Stimulated activated CD4-positive, alpha-beta T cell treated with anti-CD3 and anti-CD28 coated beads, Interleukin-1b, Interleukin-23, amount 100 ng/mL, for 24 hours (primary cell): ENCODE measurements around the gene LELP1.
"Not testable (repeated sequence)": the region's sequence is repeated elsewhere in the genome, so short reads cannot be mapped to it uniquely, and the experiment has no call there.

Source experiments
- DNase-seq, 4 experiments: peaks; one replicate each; pipeline ENCODE4 v3.0.0-alpha.2; 2020; ENCODE audit warnings: low read depth in 4 of 4, low spot score in 1 of 4

LELP1 gene

DNA sequence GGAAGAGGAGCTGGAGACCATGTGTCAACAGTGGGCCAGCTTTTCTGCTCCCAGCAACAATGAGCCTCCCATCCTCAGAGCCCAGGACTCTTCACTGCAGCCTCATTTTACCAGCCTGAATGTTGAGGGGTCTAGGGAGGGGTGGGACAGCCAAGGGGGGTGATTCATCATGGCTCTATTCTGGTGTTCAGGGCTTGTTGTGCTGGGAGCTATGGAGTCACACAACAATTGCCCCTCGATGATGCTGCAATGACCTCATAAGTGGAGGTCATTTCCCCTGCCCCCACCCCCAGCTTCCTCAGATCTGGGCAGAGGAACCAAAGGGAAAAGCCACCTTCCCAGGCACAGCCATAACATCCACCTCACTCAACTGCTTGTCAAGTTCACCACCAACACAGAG, at the start of gene LELP1:
Gene LELP1, plus strand, starts transcription at position 301 of the 400 bp plus-strand sequence. CDS start 1,278 bp downstream, outside the sequence.
- DNase-seq, result no peak

GRCh38 chr1:153155541-153155940, 47.7 kb upstream of the LELP1 start:
- no peak for DNase-seq

- DNase-seq, result no peak
These were observed 34.5 kb upstream of the LELP1 start for GRCh38 chr1:153168686-153169085.

GRCh38 chr1:153174624-153175023, 28.6 kb upstream of the LELP1 start:
- DNase-seq, result no peak

GRCh38 chr1:153178922-153179321, 24.3 kb upstream of the LELP1 start:
- DNase-seq, result no peak

DNA sequence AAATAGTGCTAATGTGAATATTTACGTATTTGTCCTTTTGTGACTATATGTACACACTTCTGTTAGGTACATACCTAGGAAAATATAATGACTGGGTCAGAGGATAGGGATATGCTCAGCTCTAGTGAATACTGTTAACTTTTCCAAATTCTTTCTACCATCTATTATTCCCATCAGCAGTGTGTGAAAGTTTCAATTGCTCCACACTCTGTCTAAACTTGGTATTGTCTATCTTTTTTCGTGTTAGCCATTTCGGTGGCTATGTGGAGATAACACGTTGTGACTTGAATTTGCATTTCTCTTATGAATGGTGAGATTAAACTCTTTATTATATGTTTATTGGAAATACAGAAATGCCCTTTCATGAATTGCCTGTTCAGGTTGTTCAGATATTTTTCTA, 22.7 kb upstream of the LELP1 start:
- DNase-seq, result no peak

- DNase-seq, result not testable (repeated sequence)
These were observed 14.9 kb upstream of the LELP1 start for GRCh38 chr1:153188301-153188700.

GRCh38 chr1:153190373-153190772, 12.9 kb upstream of the LELP1 start:
- DNase-seq, result no peak

GRCh38 chr1:153192697-153193096, 10.5 kb upstream of the LELP1 start:
- no peak for DNase-seq

- no peak for DNase-seq
These were observed 8.7 kb upstream of the LELP1 start for GRCh38 chr1:153194331-153195050.

GRCh38 chr1:153195216-153195615, 8.0 kb upstream of the LELP1 start:
- no peak for DNase-seq

DNA sequence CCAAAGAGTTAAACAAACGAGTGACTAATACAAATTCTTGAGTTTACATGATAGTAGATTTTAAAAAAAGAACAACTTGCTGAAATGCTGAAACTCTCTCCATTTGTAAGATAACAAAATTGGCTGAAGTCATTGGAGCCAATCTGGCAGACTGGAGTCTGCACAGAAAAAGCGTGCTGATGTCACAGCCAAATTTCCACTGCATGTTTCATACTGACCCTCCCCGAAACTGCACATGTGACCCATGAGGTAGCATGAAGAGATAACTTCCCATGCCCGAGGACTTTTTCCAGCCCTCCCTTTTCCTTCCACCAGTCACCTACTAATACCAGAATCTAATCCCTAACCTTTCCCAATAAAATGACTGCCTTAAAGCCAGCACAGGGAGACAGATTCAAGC, 1.2 kb upstream of the LELP1 start:
- DNase-seq, result no peak

DNA sequence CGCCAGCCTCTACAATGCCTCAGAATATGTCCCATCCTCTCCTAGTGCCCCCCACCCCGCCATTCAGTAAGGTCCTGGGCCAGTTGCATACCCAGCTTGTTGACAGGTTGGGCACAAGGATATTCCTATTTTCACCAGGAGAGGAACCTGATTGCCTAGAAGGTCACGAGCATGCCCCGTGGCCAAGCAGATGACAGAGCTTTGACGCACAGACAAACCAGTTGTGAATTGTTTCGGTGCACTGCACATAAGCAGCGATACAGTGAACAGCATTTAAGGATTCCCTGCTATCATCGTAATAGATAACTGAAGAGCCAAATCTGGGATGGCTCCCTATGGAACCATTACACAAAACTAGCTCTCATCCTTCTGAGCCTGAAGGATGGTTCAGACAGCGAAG, 3.4 kb downstream of the LELP1 start:
- DNase-seq, result no peak

- DNase-seq, result no peak
These were observed 7.0 kb downstream of the LELP1 start for GRCh38 chr1:153210206-153210605.

- no peak for DNase-seq
These were observed 9.0 kb downstream of the LELP1 start for GRCh38 chr1:153212201-153212600.

GRCh38 chr1:153213519-153213918, 10.3 kb downstream of the LELP1 start:
- no peak for DNase-seq

- DNase-seq, result no peak
These were observed 14.0 kb downstream of the LELP1 start, which contains the start of gene PRR9 for GRCh38 chr1:153217212-153217611. Gene PRR9 (plus strand): TSS chr1:153217584. CDS start chr1:153218145, 561 bp downstream.

DNA sequence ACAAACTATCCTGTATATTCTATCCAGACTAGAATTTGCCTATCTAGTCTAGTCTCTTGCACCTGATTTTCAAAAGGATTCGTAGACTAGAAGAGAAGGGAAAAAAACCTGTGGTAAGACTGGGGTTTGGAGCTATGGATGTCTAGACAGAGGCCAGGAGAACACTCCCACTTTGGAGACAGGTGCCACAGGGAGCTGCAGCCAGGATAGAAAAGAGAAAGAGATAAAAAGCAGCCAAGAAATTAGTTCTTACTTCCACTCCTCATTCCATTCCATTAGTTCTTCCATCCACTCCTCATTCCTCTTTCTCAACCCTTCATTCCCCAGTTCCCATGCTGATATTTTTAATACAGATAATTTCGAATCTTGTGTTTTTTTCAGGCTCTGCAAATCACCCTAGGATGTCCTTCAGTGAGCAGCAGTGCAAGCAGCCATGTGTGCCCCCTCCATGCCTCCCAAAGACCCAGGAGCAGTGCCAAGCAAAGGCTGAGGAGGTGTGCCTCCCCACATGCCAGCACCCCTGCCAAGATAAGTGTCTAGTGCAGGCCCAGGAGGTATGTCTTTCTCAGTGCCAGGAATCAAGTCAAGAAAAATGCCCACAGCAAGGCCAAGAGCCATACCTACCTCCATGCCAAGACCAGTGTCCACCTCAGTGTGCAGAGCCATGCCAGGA, 14.7 kb downstream of the LELP1 start:
- no peak for DNase-seq

GRCh38 chr1:153220606-153221303, 17.5 kb downstream of the LELP1 start:
- DNase-seq, result no peak

- DNase-seq, result peak; percentile 2 to 45 (median 28)
These were observed 20.0 kb downstream of the LELP1 start for GRCh38 chr1:153223040-153223891.

DNA sequence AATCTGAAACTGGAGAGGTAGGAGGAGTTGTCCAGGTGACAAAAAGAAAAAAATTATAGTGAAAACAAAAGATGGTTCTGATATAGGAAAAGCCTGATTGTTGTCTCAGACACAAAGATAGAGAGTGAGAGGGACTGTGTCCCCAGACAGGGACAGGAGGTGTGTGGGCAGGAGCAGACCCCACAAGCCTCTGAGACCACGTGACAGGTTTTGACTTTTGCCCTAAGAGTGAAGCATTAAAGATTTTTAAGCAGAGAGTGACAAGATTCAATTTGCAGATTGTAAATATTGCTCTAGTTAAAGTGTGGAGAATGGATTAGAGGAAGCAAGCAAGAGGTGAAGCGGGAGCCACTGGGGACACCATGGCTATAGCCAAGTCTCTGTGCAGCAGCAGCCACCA, 24.6 kb downstream of the LELP1 start:
- DNase-seq, result no peak
